ENCODE results near the gene KBTBD6.
A peak's percentile ranks its signal among the peaks of the same experiment; 100 is the strongest.
"Not testable (repeated sequence)": the region's sequence is repeated elsewhere in the genome, so short reads cannot be mapped to it uniquely, and the experiment has no call there.

Gene KBTBD6

GRCh38 chr13:41132512-41133152 is at the start of gene KBTBD6:
Gene KBTBD6 (minus strand): TSS chr13:41132802. CDS start chr13:41132511, 291 bp downstream.
- DNase-seq (ENCODE audit: low read depth in 2 of 2): peak; percentile 95 to 96

DNA sequence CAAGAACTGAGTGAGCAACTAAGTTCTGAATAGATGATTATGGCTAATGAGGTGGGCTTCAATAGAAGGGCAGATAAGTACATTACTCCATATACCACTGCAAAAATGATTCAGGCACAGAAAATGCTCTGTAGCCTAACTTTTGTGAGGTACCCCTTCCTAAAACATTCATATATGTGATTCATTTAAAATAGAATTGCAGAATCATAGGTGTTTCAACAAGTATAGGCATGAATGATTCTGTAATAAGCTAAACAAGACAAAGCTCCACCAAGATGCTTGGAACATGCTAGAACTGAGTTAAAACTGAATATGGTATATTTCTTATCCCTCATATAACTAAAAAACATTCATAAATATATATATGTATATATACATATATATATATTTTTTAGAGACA is 49.6 kb upstream of the KBTBD6 start:
- DNase-seq (ENCODE audit: low read depth in 2 of 2): no peak

DNA sequence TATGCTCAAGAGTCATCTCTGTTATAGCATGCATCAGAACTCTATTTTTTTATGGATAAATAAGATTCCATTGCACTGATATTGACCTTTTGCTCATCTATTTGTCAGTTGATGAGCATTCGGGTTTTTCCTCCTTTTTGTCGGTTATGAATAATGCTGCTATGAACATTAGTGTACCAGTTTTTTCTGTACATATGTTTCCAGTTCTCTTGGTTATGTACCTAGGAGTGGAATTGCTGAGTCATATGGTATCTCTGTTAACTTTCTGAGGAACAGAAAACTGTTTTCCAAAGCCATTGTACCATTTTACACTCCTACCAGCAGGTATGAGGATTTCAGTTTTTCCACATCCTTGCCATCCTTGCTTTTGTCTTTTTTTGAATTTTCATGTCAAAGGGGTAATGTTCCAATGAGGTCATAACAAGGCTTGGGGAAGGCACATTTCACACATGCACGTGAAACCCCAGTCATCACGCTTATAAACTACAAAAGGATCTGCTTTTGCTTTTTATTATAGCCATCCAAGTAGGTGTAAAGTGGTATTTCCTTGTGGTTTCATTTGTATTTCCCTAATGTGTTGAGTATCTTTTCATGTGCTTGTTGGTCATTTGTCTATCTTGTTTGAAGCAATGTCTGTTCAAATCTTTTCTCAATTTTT is 47.1 kb upstream of the KBTBD6 start:
- DNase-seq (ENCODE audit: low read depth in 2 of 2): no peak

- no peak for DNase-seq (ENCODE audit: low read depth in 2 of 2)
Observed at GRCh38 chr13:41178040-41178439, 45.4 kb upstream of the KBTBD6 start.

DNA sequence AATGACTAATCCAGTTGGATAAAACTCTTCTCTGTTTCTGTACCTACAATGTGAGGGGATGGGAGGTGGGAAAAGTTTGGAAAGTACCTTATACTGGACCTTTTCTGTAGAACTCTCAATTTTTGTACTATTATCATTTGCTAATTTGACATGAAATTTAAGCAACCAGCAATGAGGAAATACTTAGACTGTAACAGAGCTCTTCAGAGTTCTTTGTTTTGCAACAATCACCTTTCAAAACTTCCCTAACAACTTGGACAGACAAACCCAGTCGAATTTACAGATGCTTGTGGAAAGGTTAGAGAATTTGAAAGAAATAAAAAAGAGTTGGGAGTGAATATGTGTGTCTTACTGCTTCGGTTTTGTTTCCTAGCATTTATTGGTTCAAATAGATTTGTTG is 45.0 kb upstream of the KBTBD6 start:
- DNase-seq (ENCODE audit: low read depth in 2 of 2): no peak

- not testable (repeated sequence) for DNase-seq (ENCODE audit: low read depth in 2 of 2)
Observed at GRCh38 chr13:41175576-41175975, 43.0 kb upstream of the KBTBD6 start.

GRCh38 chr13:41162151-41162550 is 29.5 kb upstream of the KBTBD6 start:
- no peak for DNase-seq (ENCODE audit: low read depth in 2 of 2)

DNA sequence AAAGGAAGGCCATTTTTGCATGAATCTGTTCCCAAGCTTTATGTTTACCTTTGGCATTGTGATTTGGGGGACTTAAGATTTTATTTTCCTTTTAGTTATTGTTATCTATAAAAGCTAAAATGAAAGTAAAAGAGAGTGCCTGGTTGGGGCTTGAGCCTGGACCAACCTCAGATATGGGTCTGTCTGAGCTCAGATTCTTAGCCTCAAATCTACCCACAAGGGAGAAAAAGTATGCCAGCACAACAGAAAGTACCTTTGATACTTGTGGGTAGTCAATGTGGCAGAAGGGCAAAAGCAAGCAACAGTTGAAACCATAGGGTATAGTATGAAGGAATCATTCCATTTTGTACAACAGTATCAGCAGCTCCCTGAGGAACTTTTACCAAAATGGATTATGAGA is 26.6 kb upstream of the KBTBD6 start:
- DNase-seq (ENCODE audit: low read depth in 2 of 2): no peak

GRCh38 chr13:41157048-41157717 is 24.6 kb upstream of the KBTBD6 start:
- DNase-seq (ENCODE audit: low read depth in 2 of 2): no peak

DNA sequence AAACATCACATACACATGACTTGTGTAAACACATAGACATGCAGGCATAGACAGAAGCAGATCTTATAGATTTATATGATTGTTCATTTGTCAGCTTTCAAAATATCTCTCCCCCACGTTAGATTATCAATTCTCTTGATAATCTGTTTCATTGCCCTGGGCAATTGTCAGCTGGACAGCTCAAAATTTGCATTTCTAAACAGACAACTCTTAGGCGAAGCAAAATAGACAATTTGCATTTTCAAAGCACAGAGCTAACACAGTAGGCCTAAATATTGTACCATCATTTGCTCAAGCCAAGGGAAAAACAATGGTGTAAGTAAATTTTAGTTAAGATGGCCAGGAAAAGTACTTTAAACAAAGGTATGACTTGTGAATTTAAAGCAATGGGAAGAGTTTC is 24.0 kb upstream of the KBTBD6 start:
- no peak for DNase-seq (ENCODE audit: low read depth in 2 of 2)

- no peak for DNase-seq (ENCODE audit: low read depth in 2 of 2)
Observed at GRCh38 chr13:41154042-41154441, 21.4 kb upstream of the KBTBD6 start.

DNA sequence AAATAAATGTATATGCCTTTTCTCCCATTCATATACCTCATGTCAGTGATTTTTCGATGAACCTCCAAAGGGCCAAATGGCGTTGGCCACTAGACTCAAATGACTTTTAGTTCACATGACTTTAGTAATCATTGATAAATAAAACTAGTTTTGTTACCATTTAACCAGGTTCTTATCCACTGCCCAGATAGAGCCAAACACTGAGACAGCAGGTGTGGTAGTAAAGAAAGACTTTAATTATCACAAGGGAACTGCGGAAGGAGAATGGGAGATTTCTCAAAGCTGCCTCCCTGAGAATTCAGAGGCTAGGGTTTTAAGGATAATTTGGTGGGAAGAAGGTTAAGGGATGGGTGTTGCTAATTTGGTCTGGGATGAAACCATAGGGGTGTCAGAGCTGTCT is 19.4 kb upstream of the KBTBD6 start:
- DNase-seq (ENCODE audit: low read depth in 2 of 2): no peak

- no peak for DNase-seq (ENCODE audit: low read depth in 2 of 2)
Observed at GRCh38 chr13:41150058-41150457, 17.5 kb upstream of the KBTBD6 start.

- no peak for DNase-seq (ENCODE audit: low read depth in 2 of 2)
Observed at GRCh38 chr13:41148419-41149283, 16.0 kb upstream of the KBTBD6 start.

GRCh38 chr13:41145136-41145908 is 12.7 kb upstream of the KBTBD6 start:
- DNase-seq (ENCODE audit: low read depth in 2 of 2): no peak

DNA sequence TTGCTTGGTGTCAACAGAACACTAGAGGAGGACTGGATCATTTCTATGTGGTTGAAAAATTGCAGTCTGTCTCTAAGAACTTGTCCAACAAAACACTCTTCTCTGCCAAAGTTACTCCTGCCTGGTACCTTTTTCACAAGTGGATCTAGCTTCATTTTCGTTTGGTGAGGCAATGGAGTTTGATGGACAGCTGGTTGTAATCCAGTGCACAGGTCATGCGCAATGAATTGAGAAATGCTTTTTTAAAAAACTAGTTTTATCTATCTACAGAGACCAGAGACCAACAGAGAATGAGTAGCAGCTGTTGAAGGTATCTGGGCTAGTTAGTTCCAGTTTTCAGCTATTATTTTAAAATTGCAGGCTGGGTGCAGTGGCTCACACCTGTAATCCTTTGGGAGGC is 12.0 kb upstream of the KBTBD6 start:
- DNase-seq (ENCODE audit: low read depth in 2 of 2): no peak

DNA sequence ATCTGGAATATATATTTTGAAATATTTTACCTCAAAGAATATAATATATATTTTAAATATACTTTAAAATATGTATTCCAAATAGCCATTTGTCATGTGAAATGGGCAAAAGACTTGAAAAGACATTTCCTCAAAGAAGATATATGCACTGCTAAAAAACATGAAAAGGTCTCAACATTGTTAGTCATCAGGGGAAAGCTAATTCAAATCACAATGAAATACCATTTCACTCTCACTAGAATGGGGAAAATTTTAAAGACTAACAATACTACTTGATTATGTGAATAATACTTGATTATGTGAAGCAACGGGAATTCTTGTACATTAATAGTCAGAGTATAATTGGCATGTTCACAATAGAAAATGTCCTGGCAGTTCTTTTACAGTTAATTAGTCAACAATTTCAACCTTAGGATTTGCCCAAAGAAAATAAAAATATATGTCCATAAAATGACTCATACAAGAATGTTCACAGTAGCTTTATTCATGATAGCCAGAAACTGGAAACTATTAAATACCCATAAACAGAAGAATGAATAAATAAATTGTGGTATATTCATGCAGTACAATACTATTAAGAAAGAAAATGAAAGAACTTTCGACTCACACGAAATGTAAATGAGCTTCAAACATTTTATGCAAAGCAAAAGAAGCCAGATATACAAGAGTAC is 6.8 kb upstream of the KBTBD6 start:
- DNase-seq (ENCODE audit: low read depth in 2 of 2): no peak

- DNase-seq (ENCODE audit: low read depth in 2 of 2): no peak
Observed at GRCh38 chr13:41137951-41138350, 5.3 kb upstream of the KBTBD6 start.

- DNase-seq (ENCODE audit: low read depth in 2 of 2): no peak
Observed at GRCh38 chr13:41137241-41137640, 4.6 kb upstream of the KBTBD6 start.

- DNase-seq (ENCODE audit: low read depth in 2 of 2): no peak
Observed at GRCh38 chr13:41136396-41137031, 3.9 kb upstream of the KBTBD6 start.

Data from stimulated activated CD8-positive, alpha-beta memory T cell treated with anti-CD3 and anti-CD28 coated beads, Interleukin-15, amount 100 ng/mL, for 48 hours (primary cell).